Panc1 (cell line): ENCODE results near the gene GREM1. TPM values are rescaled to one million over a fixed set of nuclear protein-coding genes. Genes with fewer than 3 reads are reported as not detected.

Source experiments
- ATAC-seq: fragments of 200-7000 bp; cut with Tn5 transposase; 2 replicates; pipeline ENCODE4 v1.9.1; 2020; ENCODE audit warnings: mild to moderate bottlenecking, moderate library complexity
- BruUV-seq: library from RNA; stranded (reverse); fragments of 400-500 nt; replicated peaks from 2 replicates; lab custom pipeline; 2021; lab: Mats Ljungman, UMichigan
- CTCF ChIA-PET: fragments of 300-600 bp; sonication (Branson Sonifier 250); formaldehyde crosslinking; loops from one replicate; lab custom pipeline; 2022; ENCODE audit warnings: antibody characterized with exemption; lab: Charles Lee
- POLR2A ChIA-PET: fragments of 300-600 bp; sonication (Branson Sonifier 250); formaldehyde crosslinking; loops from one replicate; lab custom pipeline; 2022; ENCODE audit warnings: antibody characterized with exemption; lab: Charles Lee
- DNase-seq: peaks from one replicate; pipeline ENCODE4 v3.0.0-alpha.2; 2010; ENCODE audit warnings: low read depth, low spot score
- H3K27ac ChIP-seq: 2 replicates; pipeline ENCODE4 v1.5.1; 2011; ENCODE audit warnings: mild to moderate bottlenecking, low read length, inconsistent platforms
- H3K27me3 ChIP-seq: fragments of 200-500 bp; sonication (Bioruptor generic); 2 replicates; pipeline ENCODE4 v1.6.0; 2014; ENCODE audit warnings: low read length, inconsistent platforms; ENCODE audit not compliant: control insufficient read depth, insufficient read depth
- H3K36me3 ChIP-seq: fragments of 200-500 bp; sonication (Bioruptor generic); 2 replicates; pipeline ENCODE4 v1.5.1; 2014; ENCODE audit warnings: inconsistent platforms, mild to moderate bottlenecking, low read length, moderate library complexity; ENCODE audit not compliant: control insufficient read depth, insufficient read depth
- H3K4me1 ChIP-seq: 2 replicates; pipeline ENCODE4 v1.5.1; 2011; ENCODE audit warnings: inconsistent platforms, mild to moderate bottlenecking, low read length, moderate library complexity; ENCODE audit not compliant: control insufficient read depth, insufficient read depth
- H3K4me3 ChIP-seq, 2 experiments: 2 replicates each; pipeline ENCODE4 v1.5.1; 2011 to 2012; ENCODE audit warnings: low read depth in 2 of 2, low read length in 2 of 2, mild to moderate bottlenecking in 2 of 2, inconsistent platforms in 1 of 2, moderate library complexity in 1 of 2
- H3K9me3 ChIP-seq: fragments of 200-500 bp; sonication (Bioruptor generic); 2 replicates; pipeline ENCODE4 v1.5.1; 2014; ENCODE audit warnings: low read depth, mild to moderate bottlenecking, inconsistent platforms, low read length, moderate library complexity; ENCODE audit not compliant: control insufficient read depth, insufficient read depth
- CTCF ChIP-seq: fragments of 450-650 bp; IDR thresholded peaks from 2 replicates; pipeline ENCODE4 v1.5.1; 2017; ENCODE audit warnings: mild to moderate bottlenecking
- POLR2AphosphoS5 ChIP-seq: IDR thresholded peaks from 2 replicates; pipeline ENCODE4 v1.6.1; 2012; ENCODE audit warnings: mild to moderate bottlenecking, low read depth, low read length, moderate library complexity
- REST ChIP-seq, 2 experiments: IDR thresholded peaks; 2 replicates each; pipeline ENCODE4 v1.6.1; 2011 to 2012; ENCODE audit warnings: low read depth in 2 of 2, control low read depth in 1 of 2, low read length in 1 of 2, mild to moderate bottlenecking in 1 of 2, moderate library complexity in 1 of 2; ENCODE audit not compliant: insufficient read depth in 1 of 2
- SIN3A ChIP-seq: IDR thresholded peaks from 2 replicates; pipeline ENCODE4 v1.6.1; 2012; ENCODE audit warnings: low read depth, mild to moderate bottlenecking, low read length, moderate library complexity, borderline replicate concordance; ENCODE audit not compliant: insufficient read depth
- TCF7L2 ChIP-seq: IDR thresholded peaks from 2 replicates; pipeline ENCODE4 v1.6.1; 2011; ENCODE audit warnings: mild to moderate bottlenecking, low read depth, low read length, inconsistent platforms
- in situ Hi-C: cut with HindIII; loops from 2 replicates; pipeline ENCODE4 v1.10.0; 2016; ENCODE audit warnings: low sequenced_read_pairs, low pct_unique_long_range_greater_than_20kb
- intact Hi-C: fragments of 100-400 bp; cut with micrococcal nuclease; formaldehyde crosslinking; loops from one replicate; pipeline ENCODE4 v1.10.0; 2022; ENCODE audit not compliant: unreplicated experiment
- total RNA-seq: library from RNA; stranded (reverse); gene quantifications from one replicate; pipeline ENCODE4 v1.2.1, GENCODE V29; 2021; ENCODE audit not compliant: unreplicated experiment

Gene GREM1
- total RNA-seq, 1 experiment from 2014 or later, result 0.41 TPM

- ChIA-PET CTCF (interaction anchor here (0.7 kb wide), 1 partner anchor 392 kb away, joined by 19 read pairs; no protein-coding TSS in a partner anchor), POLR2A (no interaction called here)
- Histone ChIP-seq H3K9me3 (no peaks in the 10 kb centered on the region), H3K27ac (no peak overlapping the region), H3K4me3 (no peak overlapping the region), H3K36me3 (no peaks in the 10 kb centered on the region), H3K4me1 (no peaks in the 10 kb centered on the region), H3K27me3 (no peaks in the 10 kb centered on the region)
- no peak for DNase-seq
- in situ Hi-C loops, result no loop called here
- TF ChIP-seq CTCF (no peak), SIN3A (no peak), TCF7L2 (no peak), POLR2AphosphoS5 (no peak), REST (IDR thresholded peaks at IDR 0.05; ENCODE audit: insufficient read depth in 1 of 2, low read depth in 2 of 2, low read length in 1 of 2) (no peak)
- ATAC-seq, result no peak
- BruUV-seq, result no TSS peak
- intact Hi-C loops, result no loop called here
These were observed 20.9 kb downstream of the GREM1 start for GRCh38 chr15:32738666-32739065.

GRCh38 chr15:32739522-32740063, 21.8 kb downstream of the GREM1 start:
- in situ Hi-C loops, result no loop called here
- Histone ChIP-seq H3K4me1 (no peaks in the 10 kb centered on the region), H3K9me3 (no peaks in the 10 kb centered on the region), H3K27me3 (no peaks in the 10 kb centered on the region), H3K36me3 (no peaks in the 10 kb centered on the region), H3K27ac (no peak overlapping the region), H3K4me3 (no peak overlapping the region)
- BruUV-seq, result no TSS peak
- CTCF ChIA-PET, result no interaction called here
- intact Hi-C loops, result no loop called here
- POLR2A ChIA-PET, result no interaction called here
- DNase-seq (no peak), ATAC-seq (no peak)
- TF ChIP-seq SIN3A, result no peak
- no peak for TF ChIP-seq TCF7L2
- no peak for TF ChIP-seq POLR2AphosphoS5
- no peak for TF ChIP-seq CTCF
- no peak for TF ChIP-seq REST (IDR thresholded peaks at IDR 0.05; ENCODE audit: insufficient read depth in 1 of 2, low read depth in 2 of 2, low read length in 1 of 2)
